Measurements from ENCODE around the gene MAGI2. TPM values are rescaled to one million over a fixed set of nuclear protein-coding genes. Genes with fewer than 3 reads are reported as not detected.

MAGI2 gene
- total RNA-seq, 1 donor from 2014 or later: 10.7 TPM

DNA sequence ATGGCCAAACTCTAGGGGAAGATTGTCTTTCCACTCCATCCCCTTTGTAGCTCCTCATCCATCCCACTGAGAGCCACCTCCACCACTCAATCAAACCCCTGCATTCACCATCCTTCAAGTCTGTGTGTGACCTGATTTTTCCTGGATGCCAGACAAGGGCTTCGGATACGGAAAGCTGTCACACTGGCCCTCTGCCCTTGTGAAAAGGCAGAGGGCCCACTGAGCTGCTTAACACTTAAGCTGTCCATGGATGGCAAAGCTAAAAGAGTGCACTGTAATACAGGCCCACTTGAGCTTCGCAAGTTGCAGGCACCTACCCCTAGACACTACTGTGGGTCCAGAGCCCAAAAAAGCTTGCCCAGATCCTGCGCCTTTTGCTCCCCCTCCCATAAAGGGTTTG is 237.2 kb downstream of the MAGI2 start:
- H3K9me3 Mint-ChIP-seq (ENCODE audit: unreplicated experiment): no peaks in the 10 kb centered on the region
- no peaks in the 10 kb centered on the region for H3K4me1 Mint-ChIP-seq (ENCODE audit: unreplicated experiment)
- H3K36me3 Mint-ChIP-seq (ENCODE audit: unreplicated experiment): no peaks in the 10 kb centered on the region
- no peak for DNase-seq (ENCODE audit: extremely low spot score, unreplicated experiment)
- TF ChIP-seq CTCF (IDR thresholded peaks at IDR 0.05): no peak
- no peak overlapping the region for H3K4me3 Mint-ChIP-seq (ENCODE audit: unreplicated experiment)
- no peak overlapping the region for H3K27ac Mint-ChIP-seq (ENCODE audit: unreplicated experiment)
- peaks cover 5% of the 10 kb centered on the region for H3K27me3 Mint-ChIP-seq (ENCODE audit: unreplicated experiment)

- H3K4me1 Mint-ChIP-seq (ENCODE audit: unreplicated experiment): no peaks in the 10 kb centered on the region
- DNase-seq (ENCODE audit: extremely low spot score, unreplicated experiment): no peak
- H3K27me3 Mint-ChIP-seq (ENCODE audit: unreplicated experiment): peaks cover 13% of the 10 kb centered on the region
- no peak overlapping the region for H3K27ac Mint-ChIP-seq (ENCODE audit: unreplicated experiment)
- no peak overlapping the region for H3K4me3 Mint-ChIP-seq (ENCODE audit: unreplicated experiment)
- H3K36me3 Mint-ChIP-seq (ENCODE audit: unreplicated experiment): no peaks in the 10 kb centered on the region
- no peak for TF ChIP-seq CTCF (IDR thresholded peaks at IDR 0.05)
- peaks cover 5% of the 10 kb centered on the region for H3K9me3 Mint-ChIP-seq (ENCODE audit: unreplicated experiment)
These were observed 241.1 kb downstream of the MAGI2 start for GRCh38 chr7:79212334-79212733.

DNA sequence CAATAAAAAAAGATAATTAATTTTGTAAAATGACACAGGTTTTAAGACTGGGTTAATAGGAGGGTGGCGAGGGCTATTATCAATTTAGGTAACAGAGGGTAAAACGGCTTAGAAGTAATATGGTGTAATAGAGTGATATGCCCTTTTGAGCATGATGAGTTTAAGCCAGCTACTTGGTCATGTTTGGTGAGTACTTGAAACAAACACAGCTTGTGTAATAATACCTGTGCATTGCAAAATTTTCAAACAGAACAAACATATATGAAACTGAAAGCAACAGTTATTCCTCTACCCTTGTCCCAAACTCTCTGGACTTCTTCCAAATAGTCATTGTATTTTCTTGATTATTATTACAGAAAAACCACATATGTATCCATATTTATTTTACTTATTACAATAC is 241.7 kb downstream of the MAGI2 start:
- DNase-seq (ENCODE audit: extremely low spot score, unreplicated experiment): no peak
- TF ChIP-seq CTCF (IDR thresholded peaks at IDR 0.05): no peak
- no peaks in the 10 kb centered on the region for H3K4me1 Mint-ChIP-seq (ENCODE audit: unreplicated experiment)
- H3K36me3 Mint-ChIP-seq (ENCODE audit: unreplicated experiment): no peaks in the 10 kb centered on the region
- no peak overlapping the region for H3K4me3 Mint-ChIP-seq (ENCODE audit: unreplicated experiment)
- H3K9me3 Mint-ChIP-seq (ENCODE audit: unreplicated experiment): peaks cover 5% of the 10 kb centered on the region
- H3K27ac Mint-ChIP-seq (ENCODE audit: unreplicated experiment): no peak overlapping the region
- peaks cover 18% of the 10 kb centered on the region for H3K27me3 Mint-ChIP-seq (ENCODE audit: unreplicated experiment)

GRCh38 chr7:79199961-79200360 is 253.5 kb downstream of the MAGI2 start:
- no peak for DNase-seq (ENCODE audit: extremely low spot score, unreplicated experiment)
- H3K9me3 Mint-ChIP-seq (ENCODE audit: unreplicated experiment): no peaks in the 10 kb centered on the region
- H3K27ac Mint-ChIP-seq (ENCODE audit: unreplicated experiment): no peak overlapping the region
- H3K4me3 Mint-ChIP-seq (ENCODE audit: unreplicated experiment): no peak overlapping the region
- H3K27me3 Mint-ChIP-seq (ENCODE audit: unreplicated experiment): peaks cover 8% of the 10 kb centered on the region
- no peak for TF ChIP-seq CTCF (IDR thresholded peaks at IDR 0.05)
- no peaks in the 10 kb centered on the region for H3K36me3 Mint-ChIP-seq (ENCODE audit: unreplicated experiment)
- H3K4me1 Mint-ChIP-seq (ENCODE audit: unreplicated experiment): no peaks in the 10 kb centered on the region

DNA sequence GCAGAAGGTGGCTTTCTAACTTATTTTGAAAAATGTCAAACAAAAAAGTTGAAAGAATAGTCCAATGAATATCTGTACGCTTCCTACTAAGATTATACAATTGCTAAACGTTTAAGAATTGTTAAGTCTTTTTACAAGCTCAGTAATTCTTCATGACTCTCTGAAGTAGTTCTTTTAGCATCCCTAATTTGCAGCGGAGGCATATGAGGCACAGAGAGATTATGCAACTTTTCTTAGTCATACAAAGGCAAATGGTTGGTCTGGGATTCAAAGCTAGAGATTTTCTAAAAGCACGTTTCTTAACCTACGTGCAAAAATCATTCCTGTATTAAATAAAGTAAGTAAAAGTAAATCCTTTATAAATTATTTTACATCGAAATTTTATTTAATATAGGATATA is 254.2 kb downstream of the MAGI2 start:
- no peak for TF ChIP-seq CTCF (IDR thresholded peaks at IDR 0.05)
- Mint-ChIP-seq H3K27me3 (ENCODE audit: unreplicated experiment) (peaks cover 5% of the 10 kb centered on the region), H3K9me3 (ENCODE audit: unreplicated experiment) (no peaks in the 10 kb centered on the region), H3K4me3 (ENCODE audit: unreplicated experiment) (no peak overlapping the region), H3K27ac (ENCODE audit: unreplicated experiment) (no peak overlapping the region), H3K36me3 (ENCODE audit: unreplicated experiment) (no peaks in the 10 kb centered on the region), H3K4me1 (ENCODE audit: unreplicated experiment) (no peaks in the 10 kb centered on the region)
- no peak for DNase-seq (ENCODE audit: extremely low spot score, unreplicated experiment)

Measured in osteocyte (in vitro differentiated cells).